Erythroblast (primary cell): ENCODE results near the gene VSTM2L.

Experiments
- GATA1 ChIP-seq: IDR thresholded peaks from 2 replicates; pipeline ENCODE4 v1.6.1; 2011; ENCODE audit warnings: low read depth, mild to moderate bottlenecking, control low read depth, low read length, moderate library complexity
- POLR2A ChIP-seq: IDR thresholded peaks from 2 replicates; pipeline ENCODE4 v1.6.1; 2011; ENCODE audit warnings: mild to moderate bottlenecking, low read length

DNA sequence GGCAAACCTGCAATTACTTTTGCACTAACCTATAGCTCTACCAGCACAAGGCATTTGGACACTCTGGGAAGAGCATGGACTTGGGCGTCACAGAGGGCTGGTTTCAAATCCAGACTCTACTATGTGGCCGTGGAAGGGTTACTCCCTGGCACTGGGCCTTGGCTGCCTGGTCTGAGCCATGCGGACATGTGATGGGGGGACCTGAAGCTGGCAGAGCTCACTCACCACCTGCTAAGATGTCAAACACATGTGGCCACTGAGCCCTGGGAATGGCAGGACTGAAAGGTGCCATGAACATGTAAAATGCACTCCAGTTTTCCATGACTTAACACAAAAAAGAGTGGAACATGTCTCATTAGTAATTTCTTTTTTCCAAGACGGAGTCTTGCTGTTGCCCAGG is 23.7 kb downstream of the VSTM2L start:
- TF ChIP-seq POLR2A (no peak), GATA1 (no peak)
